HG03097 (cell line): ENCODE data around the gene MKLN1.
"Not testable (repeated sequence)": the region's sequence is repeated elsewhere in the genome, so short reads cannot be mapped to it uniquely, and the experiment has no call there.

Experiments used
- ATAC-seq: cut with Tn5 transposase; IDR thresholded peaks from one replicate; pipeline ENCODE4 v1.9.1; 2021; ENCODE audit not compliant: unreplicated experiment, low FRiP score

MKLN1 gene

DNA sequence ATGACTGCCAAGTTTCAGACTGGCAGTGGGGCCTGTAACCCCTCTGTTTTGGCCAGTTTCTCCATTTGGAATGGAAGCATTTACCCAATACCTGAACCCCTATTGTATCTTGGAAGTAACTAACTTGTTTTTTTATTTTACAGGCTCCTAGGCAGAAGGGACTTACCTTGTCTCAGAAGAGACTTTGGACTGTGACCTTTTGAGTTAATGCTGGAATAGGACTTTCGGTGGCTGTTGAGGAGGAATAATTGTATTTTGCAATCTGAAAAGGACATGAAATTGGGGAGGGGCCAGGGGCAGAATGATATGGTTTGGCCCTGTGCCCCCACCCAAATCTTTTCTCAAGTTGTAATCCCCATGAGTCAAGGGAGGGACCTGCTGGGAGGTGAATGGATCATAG lies 20.0 kb upstream of the MKLN1 start:
- no peak for ATAC-seq

DNA sequence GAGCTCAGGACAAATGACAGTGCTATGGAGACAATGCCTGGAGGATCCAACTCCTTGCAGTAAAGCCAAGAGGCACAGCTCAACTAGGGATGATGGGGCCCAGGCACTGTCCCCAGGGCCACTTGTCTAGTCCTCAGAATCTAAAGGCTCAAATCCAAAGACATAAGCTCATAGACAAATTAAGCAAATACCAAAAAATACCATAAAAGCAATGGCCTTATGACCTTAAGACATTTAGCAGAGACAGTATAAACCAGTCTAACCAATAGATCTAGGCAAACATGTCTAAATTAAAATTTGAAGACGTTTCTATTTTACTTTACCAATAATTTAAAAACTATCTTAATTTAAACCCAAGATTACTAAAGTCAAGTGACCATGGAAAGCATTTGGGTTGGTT lies 14.8 kb upstream of the MKLN1 start:
- ATAC-seq: no peak

DNA sequence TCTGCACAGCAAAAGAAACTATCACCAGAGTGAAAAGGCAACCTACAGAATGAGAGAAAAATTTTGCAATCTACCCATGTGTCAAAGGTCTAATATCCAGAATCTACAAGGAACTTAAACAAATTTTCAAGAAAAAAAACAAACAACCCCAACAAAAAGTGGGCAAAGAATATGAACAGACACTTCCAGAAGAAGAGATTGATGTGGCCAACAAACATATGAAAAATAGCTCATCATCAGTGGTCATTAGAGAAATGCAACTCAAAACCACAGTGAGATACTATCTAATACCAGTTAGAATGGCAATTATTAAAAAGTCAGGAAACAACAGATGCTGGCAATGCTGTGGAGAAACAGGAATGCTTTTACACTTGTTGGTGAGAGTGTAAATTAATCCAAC lies 7.1 kb upstream of the MKLN1 start:
- no peak for ATAC-seq

DNA sequence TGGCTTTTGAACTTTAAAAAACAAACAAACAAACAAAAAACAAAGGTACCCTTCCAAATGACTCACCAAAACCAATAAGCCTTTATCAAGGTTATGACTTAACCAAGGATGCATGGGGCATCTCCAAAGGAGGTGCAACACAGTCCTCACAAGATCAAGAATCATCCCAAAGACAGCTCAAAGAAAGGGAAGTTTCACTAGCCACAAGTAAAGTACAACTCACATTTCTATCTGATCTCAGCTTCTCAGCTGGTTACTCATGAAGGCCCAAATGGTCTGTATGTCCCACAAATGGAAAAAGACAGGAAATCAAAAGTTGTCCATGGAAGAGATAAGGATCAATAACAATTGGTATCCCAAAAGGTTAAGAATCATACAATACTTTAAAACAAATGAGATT lies 6.0 kb upstream of the MKLN1 start:
- no peak for ATAC-seq

DNA sequence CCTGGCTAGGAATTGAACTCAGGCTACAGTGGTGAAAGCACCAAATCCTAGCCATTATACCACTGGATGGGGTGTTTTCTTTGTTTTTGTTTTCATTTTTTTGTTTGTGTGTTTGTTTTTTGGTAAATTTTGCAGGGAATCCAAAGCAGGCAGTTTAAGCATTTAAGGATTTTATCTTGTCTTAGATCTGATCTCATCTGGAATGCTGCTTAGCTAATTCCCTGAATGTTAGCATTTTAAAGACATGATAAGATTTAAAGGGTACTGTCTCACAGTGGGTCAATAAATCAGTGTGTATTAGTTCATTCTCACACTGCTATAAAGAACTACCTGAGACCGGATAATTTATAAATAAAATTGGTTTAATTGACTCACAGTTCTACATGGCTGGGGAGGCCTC lies 5.6 kb upstream of the MKLN1 start:
- no peak for ATAC-seq

DNA sequence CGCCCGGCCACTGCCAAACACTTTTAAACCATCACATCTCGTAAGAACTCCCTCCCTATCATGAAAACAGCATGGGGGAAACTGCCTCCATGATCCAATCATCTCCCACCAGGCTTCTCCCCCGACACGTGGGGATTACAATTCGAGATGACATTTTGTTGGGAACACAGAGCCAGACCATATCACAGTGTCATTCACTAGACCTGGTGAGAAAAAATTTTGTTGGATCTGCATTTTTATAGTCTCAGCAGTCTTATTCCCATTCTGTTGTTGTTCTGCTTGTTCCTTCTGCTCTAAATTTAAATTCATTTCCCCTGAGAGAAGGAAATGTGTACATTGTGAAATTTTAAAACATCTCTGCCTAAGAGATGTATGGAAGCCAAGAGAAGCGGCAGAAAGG lies 4.8 kb upstream of the MKLN1 start:
- ATAC-seq: no peak

DNA sequence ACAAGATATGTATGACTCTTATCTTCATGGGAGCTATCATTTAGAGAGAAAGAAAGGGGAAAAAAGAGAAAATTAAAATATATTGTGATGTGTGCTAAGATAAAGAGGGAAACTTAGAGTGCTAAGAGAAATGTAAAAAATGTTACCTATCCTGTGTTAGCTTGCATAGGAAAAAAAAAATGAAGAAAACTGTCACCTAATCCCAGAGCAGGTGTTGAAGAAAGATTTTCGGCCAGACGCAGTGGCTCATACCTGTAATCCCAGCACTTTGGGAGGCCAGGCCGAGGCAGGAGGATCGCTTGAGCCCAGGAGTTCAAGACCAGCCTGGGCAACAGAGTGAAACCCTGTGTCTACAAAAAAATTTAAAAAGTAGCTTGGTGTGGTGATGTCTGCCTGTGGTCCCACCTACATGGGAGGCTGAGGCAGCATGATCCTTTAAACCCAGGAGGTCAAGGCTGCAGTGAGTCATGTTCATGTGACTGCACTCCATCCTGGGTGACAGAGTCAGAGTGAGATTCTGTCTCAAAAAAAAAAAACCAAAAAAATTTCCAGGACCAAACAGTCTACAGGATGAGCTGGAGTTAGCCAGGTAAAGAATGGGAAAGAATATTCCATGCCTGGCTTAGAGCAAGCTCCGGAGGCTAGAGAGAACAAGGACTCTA lies 2.4 kb upstream of the MKLN1 start:
- no peak for ATAC-seq

DNA sequence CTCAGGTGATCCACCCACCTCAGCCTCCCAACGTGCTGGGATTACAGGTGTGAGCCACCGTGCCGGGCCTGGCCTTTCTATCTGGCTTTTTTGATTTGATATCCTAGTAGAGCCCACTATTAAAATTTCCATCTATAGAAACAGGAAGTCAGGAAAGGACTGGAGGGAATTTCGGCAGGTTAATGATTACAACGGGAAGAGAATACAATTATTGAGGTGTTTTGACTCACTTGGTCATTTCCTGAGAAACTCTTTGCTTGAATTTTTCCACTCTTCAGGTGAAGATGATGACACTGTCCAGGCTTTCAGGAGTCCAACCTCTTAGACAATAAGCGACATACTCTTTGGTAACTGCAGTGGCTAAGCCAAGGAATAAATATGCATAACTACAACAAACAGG lies 1.1 kb upstream of the MKLN1 start:
- ATAC-seq: no peak

DNA sequence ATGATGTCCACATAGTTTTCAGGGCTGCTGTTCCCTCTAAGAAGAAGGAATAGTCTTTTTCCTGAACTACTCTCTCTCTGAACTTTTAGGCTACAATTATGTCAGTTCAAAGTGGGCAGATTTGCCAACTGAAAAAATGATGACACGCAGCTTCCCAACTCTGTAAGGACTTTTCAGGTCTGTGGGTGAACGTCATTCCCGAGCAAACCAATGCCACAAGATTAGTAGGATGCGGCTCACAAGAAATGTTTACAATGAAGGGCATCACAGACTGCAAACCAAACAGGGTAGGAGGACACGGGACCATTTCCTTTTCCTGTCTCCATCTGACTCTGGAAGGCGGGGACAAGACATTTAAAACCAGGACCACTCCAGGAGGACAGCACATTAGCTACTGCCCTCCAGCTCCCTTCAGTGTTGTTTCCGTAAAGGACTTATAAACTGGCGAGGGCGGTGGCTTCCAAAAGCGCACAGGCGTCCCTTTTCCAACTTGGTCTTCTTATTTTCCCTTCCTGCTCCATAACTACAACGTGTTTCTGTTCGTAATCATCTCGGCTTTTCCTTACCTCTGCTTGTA lies 539 bp upstream of the MKLN1 start:
- no peak for ATAC-seq

DNA sequence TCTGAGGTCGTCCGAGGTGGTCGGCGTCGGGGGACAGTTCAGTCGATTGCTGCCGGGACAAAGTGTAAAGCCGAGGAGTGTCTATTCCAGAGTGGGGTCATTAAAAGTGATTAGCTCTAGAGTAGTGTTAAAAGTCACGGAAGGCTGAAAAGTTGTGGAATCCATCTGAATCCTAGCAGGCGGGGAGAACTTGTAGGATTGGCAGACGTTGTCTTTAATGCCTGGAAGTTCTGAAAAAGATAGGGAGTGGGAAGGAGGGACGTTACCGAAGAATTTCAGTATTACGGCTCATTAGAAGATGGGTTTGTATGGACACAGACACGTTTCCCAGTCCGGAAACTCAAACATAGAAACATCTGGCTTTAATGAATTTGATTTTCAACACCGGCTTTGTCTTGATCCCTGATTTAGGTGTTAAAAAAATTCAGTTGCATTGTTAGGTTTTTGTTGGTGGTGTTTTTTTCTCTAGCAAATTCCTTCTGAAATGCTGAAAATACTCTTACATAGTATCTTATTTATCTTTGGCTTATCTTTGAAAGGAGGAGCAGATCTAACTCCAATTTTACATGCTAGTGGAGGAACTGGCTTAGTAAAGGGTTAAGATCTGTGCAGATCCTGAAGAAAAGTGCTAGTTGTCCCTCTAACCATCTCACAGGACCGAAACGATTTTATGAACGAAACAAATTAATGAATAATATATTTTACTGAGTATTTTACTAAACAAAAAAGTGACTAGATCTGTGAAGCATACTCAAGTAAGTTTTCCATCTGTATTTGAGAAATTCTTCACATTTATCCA lies 900 bp downstream of the MKLN1 start:
- no peak for ATAC-seq

DNA sequence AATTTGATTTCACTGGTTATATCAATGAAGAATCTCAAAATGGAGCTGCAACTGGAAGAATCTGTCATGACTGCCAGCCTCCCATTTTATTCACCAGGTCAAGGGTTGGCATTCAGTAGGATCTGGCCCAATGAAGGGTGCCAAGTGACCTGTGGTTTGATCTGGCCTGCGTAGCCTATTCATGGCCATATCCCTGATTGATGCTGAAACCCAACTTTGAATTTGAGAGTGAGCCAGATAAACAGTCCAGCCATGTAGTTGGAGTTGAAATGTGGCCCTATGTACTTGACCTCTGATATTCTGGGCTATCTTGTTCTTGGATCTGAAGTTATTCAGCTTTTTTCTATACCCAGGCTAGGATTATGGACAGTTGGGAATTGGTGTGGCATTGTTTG lies 1.5 kb downstream of the MKLN1 start:
- no peak for ATAC-seq

DNA sequence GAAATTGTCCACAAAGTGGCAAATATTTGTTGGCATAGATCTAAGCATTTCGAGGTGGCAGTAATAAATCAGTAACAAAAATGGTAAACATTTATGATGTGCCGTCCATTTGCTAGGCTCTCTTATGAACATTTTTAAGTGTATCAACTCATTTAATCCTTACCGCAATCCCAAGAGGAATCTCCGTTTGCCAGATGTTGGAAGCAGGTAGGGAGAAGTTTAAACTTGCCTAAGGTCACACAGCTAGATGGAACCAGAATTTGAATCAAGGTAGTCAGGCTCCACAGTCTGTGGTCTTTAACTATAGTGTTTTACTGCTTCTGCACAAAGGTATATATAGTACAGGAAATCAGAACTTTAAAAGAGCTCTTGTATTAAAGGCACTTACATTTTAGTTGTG lies 2.6 kb downstream of the MKLN1 start:
- ATAC-seq: no peak

DNA sequence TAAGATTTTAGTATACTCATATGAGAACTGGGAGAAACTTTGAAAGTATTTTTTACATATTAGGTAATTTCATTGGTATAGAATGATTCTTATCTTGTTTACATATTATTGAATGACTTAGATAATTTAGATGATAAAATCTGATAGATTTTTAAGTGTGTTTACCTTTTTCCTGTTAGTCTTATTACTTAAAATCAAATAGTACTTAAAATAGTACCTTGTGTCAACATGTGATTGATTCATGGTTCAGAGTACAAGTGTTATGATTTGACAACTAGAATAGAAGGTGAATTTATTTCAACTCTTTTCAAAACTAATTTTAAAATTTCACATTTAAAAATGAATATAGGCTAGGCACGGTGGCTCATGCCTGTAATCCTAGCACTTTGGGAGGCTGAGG lies 4.1 kb downstream of the MKLN1 start:
- ATAC-seq: no peak

DNA sequence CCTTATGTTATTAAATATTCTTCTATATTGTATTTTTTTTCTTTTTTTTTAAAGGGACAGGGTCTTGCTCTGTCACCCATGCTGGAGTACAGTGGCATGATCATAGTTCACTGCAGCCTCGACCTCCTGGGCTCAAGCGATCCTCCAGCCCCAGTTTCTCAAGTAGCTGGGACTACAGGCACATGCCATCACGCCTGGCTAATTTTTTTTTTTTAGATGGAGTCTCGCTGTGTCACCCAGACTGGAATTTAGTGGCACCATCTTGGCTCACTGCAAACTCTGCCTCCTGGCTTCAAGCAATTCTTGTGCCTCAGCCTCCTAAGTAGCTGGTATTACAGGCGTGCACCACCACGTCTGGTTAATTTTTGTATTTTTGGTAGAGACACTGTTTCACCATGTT lies 5.1 kb downstream of the MKLN1 start:
- not testable (repeated sequence) for ATAC-seq

DNA sequence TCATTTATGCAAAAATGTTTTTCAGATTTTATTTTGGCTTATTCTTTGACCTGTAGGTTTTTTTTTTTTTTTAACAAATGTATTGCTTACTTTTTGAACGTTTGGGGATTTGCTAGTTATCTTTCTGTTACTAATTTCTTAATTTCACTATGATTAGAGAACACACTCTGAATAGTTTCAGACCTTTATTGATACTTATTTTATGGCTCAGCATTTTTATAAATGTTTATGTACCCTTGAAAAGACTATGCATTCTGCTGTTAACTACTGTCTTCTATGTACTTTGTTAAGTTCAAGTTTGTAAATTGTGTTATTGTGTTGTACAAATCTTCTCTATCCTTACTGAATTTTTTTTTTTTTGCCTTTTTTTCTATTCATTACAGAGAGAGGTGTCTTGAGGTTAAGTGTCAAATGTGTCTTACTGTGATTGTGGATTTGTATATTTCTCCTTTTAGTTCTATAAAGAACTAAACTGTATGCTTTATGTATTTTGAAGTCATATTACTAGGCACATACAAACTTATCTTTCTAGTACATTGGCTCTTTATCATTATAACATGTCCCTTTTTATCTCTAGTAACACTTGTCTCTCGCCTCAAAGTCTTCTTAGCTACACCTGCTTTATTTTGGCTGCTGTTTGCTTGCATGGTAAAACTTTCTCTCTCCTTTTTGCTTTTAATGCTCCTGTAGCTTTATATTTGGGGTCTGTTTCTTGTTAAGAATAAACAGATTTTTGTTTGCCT lies 8.1 kb downstream of the MKLN1 start:
- ATAC-seq: no peak

DNA sequence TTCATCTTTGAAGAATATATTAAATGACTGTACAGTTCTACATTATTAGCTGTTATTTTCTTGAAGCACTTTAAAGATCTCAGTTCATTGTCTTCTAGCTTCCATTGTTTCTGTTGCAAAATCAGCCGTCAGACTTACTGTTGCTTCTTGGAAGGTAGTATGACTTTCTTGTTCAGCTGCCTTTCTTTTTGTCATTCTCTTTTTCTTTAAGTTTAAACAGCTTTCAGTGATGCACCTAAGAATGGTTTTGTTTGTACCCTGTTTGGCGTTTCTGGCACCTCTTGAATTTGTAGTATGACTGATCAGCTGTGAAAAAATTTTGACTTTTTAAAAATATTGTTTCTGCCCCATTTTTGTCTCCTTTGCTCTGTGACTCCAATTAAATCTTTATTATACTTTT lies 9.3 kb downstream of the MKLN1 start:
- ATAC-seq: no peak

DNA sequence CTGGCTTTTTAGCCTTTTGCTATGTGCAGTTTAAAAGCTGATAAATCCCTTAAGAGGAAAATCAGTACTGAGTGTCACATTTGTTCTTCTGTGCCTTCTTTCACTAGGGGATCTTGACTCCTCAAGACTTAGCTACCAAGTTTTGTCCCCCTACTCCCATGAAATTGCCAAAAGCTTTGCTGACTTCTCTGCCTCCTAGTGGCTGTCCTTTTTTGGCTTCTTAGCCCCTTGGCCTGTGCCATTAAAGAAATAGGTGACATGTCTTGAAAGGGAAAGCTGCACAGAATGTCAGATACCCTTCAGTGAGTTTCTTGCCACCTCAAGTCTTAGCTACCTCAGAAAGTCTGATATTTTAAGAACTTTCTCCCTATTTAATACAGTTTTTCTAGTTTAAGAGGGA lies 10.5 kb downstream of the MKLN1 start:
- no peak for ATAC-seq

DNA sequence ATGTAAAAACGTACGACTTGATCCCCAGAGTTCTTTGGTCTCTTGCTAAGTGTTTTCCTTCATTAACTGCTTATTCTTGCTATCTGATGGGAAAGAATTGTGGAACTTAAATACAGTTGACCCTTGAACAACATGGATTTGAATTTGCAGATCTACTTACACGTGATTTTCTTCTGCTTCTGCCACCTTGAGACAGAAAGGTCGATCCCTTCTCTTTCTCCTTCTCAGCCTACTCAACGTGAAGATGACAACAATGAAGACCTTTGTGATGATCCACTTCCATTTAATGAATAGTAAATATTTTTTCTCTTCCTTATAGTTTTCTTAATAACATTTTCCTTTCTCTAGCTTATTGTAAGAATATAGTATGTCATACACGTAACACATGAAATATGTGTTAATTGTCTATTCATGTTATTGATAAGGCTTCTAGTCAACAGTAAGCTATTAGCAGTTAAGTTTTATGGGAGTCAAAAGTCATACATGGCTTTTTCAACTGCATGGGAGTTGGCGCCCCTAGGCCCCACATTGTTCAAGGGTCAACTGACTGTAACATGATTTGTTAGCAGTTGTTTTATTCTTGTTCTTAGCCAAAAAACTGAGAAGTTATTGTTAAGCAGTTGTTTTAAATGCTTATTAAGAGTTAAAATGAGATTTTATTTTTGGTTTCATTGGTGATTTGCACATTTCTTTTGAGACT lies 11.2 kb downstream of the MKLN1 start:
- ATAC-seq: no peak

DNA sequence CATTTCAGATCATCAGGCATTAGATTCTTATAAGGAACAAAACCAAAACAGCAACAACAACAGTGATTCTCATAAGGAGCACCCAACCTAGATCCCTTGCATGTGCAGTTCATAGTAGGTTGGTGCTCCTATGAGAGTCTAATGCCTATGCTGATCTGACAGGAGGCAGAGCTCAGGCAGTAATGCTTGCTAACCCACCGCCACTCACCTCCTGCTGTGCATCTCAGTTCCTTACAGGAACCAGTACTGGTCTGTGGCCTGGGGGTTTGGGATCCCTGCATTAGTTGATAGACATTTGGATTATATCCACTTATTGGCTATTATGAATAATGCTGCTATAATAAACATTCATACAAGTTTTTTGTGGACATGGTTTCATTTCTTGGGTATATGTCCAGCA lies 14.0 kb downstream of the MKLN1 start:
- no peak for ATAC-seq

DNA sequence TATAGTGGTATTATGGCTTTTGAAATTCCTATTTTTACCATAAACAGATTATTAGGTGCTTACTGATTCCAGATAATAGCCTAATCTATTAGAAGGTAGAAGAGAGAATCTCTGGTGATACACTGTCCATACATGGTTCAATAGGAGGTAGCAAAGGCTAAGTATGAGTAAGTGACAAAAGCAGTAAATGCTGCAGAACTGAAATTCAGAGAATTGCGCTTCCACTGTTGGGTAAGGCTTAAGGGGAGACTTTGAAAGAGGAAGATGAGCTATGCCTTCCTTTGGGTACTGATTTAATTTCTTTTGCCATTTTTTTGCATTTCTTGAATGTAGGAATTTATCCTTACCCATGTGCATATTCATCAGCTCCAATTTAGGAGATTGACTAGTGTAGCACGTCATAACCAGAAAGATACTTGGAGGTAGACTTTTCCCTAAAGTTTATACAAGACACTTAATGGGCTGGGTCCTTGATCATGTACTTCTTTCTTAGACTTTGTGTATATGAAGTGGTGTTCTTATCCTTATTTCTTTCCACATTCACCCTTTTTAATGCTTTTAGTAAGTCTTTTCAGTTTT lies 15.3 kb downstream of the MKLN1 start:
- ATAC-seq: no peak
